Activated T-cell treated with anti-CD3 and anti-CD28 coated beads for 4 hours (primary cell): Measurements from ENCODE around the gene FGF13.

ENCODE experiments used
- DNase-seq: peaks from one replicate; pipeline ENCODE4 v3.0.0-alpha.2; 2020

FGF13 gene

DNA sequence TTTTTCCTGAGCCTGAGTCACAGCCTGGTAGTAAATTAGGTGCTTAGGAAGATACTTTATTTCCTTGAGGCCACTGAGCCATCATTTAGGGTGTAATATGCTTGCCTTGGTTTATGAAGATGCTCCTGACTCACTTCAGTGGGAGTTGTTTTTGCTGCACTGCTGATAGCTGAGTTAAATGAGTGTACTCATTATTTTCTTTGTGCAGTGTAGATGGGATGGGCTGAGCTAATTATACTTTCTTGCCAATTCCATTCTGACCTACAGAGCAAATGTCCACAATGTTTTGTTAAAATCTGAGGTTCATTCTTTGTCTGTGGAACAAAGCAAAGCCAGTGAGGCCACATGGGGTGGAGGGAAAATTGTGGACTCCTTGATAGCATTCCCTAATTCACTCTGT, 60.0 kb downstream of the FGF13 start:
- no peak for DNase-seq

DNA sequence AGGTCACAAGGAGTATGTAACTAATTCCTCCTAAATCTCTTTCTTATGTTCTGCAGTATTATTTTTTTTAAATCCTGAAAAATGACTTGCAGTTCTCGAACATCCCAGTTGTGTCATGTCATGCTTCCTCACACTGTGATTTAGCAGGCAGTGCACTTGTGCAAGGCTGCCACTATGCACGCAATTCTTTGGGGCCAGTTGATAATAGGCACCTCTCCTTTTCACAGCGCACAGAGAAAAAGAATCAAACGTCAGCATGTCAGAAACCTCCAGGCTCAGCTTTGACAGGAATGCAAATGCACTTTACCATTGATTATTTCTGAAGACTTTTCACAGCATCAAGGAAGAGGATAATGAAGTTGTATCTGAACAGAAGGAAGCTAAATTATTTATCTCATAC, 62.9 kb downstream of the FGF13 start:
- DNase-seq = no peak

DNA sequence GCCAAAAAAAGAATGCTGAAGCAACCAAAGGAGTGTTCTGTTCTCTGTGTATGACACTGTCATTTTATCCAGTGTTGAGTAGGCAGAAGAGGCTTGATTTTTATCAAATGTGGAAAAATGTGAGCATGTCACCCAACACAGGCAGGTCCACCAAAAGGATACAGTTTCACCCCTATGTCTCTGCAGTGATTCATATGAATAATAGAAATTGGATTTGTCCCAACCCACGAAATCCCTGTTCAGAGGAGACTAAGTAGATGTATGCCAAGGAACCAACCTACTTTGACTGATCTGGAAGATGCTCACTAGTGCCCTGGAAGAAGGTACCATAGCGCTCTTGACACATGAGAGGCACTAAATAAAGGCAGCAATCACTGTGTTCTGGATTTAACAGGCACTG, 72.5 kb downstream of the FGF13 start:
- no peak for DNase-seq
